GM15510 (cell line): ENCODE data around the gene RNF144A.

ENCODE experiments used
- POLR2A ChIP-seq: IDR thresholded peaks from 3 replicates; pipeline ENCODE4 v1.6.1; 2011; ENCODE audit warnings: borderline replicate concordance; ENCODE audit not compliant: insufficient read length; ENCODE audit errors: extremely low read depth

RNF144A gene

GRCh38 chr2:6919901-6920742, 2.9 kb downstream of the RNF144A start:
- no peak for TF ChIP-seq POLR2A

DNA sequence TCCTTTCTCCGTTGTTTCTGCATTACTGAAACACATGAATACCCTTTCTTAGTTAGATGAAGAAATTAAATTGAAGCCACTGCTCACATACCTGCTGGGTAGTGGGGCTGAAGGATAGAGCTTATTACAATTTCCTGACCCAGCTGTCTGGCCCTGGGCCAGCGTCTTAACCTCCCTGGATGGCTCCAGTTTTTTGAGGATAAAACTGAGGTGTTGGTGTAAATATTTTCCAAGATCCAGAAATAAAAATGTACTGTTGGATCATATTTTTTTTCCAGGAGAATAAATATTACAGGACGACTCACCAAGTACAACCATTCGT, 3.5 kb downstream of the RNF144A start:
- no peak for TF ChIP-seq POLR2A

DNA sequence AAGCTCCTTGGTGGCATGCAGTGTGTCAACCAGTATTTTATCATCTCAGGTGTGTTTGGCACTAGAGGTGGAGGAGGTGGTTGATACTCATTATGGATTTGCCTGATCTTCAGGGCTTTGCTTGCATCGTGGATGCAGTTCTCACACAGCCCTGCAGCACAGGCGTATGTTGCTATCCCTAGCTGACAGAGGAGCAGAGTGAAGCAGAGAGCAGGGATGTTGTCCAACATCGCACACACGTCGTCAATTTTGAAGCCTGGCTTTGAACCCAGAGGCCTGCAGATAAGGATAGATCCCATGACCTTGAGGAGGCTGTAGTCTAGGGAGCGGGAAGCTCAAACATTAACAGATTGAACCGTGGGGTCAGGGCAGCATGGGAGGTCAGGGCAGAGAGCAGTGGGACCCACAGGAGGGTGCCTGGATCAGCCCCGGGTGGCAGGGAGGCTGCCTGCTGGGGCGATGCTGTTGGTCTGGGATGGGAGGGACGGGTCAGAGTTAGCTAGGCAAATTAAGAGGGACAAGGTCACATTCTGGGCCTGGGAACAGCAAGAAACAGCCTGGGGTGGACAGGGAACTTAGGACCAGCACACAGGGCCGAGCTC, 4.2 kb downstream of the RNF144A start:
- no peak for TF ChIP-seq POLR2A

DNA sequence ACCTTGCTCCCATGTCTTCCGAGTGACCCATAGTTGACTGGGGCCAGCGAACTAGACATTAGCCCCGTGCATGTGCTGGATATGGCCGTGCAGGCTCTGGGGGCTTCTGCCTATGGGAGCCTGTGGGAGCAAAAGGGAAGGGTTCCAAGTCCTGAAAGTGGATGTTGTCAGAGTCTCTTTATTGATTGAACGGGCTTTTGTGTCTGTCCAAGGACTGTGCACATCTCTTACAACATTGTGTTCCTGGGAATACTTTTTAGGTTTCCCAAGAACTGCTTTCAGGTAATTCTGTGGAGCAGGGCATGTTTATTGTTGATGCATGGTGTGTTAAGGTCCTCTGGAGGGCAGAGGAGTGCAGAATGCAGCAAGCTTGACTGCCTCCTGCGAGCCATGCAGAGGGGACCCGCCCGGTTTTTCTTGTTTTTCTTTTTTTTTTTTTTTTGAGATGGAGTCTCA, 5.0 kb downstream of the RNF144A start:
- TF ChIP-seq POLR2A: no peak

GRCh38 chr2:6923319-6923718, 6.1 kb downstream of the RNF144A start:
- TF ChIP-seq POLR2A: no peak

DNA sequence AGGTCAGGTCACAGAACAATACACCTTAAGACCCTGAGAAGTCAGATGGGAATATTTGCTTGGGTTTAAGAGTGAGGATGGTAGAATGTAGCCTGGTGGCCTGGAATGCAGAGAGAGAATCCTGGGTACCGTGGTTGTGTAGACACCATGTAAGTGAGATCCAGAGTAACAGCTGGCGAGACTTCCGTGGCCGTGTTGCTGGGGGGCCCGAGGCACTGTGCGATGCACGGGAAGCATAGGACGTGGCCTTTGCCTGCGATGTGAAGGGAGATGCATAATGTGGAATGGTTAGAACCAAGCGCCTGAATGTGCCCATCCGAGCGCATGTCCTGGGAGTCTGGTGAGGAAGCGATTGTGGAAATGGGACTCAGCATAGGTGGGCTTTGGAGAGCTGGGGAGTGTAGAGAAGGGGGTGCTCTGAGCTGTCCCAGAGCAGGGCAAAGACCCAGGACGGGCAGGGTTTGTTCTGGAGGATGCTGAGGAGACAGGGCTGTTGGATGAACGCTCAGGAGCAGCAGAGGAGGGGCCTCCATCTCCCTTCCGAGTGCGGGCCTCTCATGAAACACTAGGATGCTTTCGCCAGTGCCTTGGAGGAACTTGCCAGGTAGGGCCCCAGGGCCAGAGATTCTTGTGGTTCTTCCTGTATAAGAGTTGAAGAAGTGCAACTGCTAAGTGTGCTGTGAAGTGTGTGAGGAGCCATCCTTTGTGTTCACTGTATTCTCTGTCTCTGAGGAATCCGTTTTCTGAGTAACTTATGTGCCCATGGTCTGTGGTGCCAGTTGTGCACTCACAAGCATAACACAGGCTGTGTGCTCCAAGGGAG, 7.1 kb downstream of the RNF144A start:
- no peak for TF ChIP-seq POLR2A

GRCh38 chr2:6924924-6925409, 7.8 kb downstream of the RNF144A start:
- no peak for TF ChIP-seq POLR2A

DNA sequence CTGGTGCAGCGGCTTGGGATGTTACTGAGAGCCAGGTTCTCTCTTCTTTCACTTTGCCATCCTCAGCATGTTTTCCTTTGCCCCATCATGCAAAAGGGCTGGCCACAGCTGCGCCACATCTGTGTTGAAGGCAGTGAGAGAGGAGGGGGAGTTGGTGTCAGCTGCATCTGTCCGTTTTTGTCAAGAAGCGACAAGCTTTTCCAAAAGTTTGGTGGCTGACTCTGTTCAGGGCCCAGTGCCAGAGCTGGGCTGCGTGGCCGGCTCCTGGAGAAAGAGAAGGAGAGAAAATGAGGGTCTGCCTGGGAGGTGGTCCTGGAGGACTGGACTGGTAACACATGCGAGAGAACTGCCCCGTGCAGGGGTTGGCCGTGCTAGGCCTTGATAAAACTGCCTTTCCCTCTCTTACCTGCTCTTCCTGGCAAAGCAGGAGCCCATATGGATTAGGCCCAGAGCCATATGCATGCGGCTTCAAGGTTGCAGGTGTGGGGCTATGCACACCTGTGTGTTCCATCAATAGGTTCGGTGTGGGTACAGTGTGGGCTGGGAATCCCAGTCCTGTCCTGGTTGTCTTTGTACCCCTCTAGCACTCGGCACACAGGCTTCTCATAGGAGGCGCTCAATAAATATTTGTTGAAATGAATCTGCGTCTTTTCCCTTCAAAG, 9.0 kb downstream of the RNF144A start:
- no peak for TF ChIP-seq POLR2A

DNA sequence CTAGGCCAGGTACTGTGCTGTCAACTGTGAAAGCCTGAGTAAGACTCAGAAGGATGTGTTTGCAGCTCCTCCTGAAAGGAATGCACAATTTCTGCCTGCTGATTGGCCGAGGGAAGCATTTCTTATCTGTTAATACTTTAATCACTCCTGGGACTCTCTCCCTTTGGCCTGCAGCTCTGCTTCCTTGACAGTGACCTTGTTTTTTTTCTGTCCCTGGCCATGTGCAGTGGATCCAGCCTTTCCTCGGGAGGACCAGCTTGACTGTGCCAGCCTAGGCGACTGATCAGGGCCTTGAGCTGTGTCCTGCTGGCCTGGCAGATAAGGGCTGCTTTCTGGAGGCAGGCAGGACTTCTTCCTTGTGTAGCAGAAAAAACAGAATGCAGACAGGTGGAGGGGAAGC, 10.0 kb downstream of the RNF144A start:
- no peak for TF ChIP-seq POLR2A

DNA sequence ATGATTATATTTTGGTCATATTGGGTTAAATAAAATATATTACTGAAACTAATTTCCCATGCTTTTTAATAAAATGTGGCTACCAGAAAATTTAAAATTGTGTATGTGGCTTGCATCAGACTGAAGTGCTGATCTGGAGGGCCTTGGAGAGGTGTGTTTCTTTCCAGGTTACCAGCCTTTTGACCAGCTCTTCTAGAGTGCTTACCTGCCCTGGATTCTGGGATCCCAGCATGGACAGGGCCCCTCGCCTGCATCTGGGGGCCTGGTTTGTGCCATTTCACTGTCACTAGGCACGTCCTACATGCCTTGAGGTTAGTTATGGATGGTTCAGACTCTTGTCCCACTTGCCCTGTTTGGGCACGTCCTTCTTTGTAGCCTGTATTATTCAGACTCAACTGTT, 10.5 kb downstream of the RNF144A start:
- no peak for TF ChIP-seq POLR2A

DNA sequence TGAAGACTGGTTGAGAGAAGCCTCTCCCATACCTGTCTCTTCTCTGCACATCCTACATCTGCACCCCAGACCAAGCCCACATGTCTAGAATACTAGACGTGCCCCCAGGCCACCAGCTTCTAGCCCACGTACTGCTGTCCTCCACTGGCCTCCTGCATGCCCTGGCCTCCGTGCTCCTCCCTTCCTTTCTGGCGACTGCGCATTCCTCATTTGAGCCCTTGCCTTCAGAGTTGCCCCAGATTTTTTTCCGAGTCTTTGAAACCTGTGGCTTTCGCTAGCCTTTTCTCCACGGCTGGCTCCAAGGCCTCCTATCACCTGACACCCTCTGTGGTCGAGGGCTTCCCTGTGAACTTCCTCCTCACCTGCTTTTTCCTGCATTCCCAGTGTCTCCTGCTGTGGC, 11.2 kb downstream of the RNF144A start:
- TF ChIP-seq POLR2A: no peak

- no peak for TF ChIP-seq POLR2A
Observed at GRCh38 chr2:6929196-6929819, 12.1 kb downstream of the RNF144A start.

GRCh38 chr2:6930923-6931647, 13.9 kb downstream of the RNF144A start:
- no peak for TF ChIP-seq POLR2A

- TF ChIP-seq POLR2A: no peak
Observed at GRCh38 chr2:6931753-6932152, 14.5 kb downstream of the RNF144A start.
